Measurements from ENCODE around the gene RB1.

RB1 gene

GRCh38 chr13:48502601-48503319 lies 199.2 kb downstream of the RB1 start:
- DNase-seq: no peak

- DNase-seq: no peak
Measured at GRCh38 chr13:48504606-48505005, 201.1 kb downstream of the RB1 start.

GRCh38 chr13:48505012-48505411 lies 201.5 kb downstream of the RB1 start:
- DNase-seq: no peak

- DNase-seq: no peak
Measured at GRCh38 chr13:48505597-48506091, 202.1 kb downstream of the RB1 start.

GRCh38 chr13:48506092-48506701 lies 202.6 kb downstream of the RB1 start:
- no peak for DNase-seq

GRCh38 chr13:48507021-48507420 lies 203.5 kb downstream of the RB1 start:
- DNase-seq: no peak

GRCh38 chr13:48508011-48508410 lies 204.5 kb downstream of the RB1 start:
- no peak for DNase-seq

- no peak for DNase-seq
Measured at GRCh38 chr13:48510698-48511097, 207.1 kb downstream of the RB1 start.

GRCh38 chr13:48511621-48512230 lies 208.2 kb downstream of the RB1 start:
- no peak for DNase-seq

GRCh38 chr13:48514793-48515192 lies 211.2 kb downstream of the RB1 start:
- DNase-seq: no peak

GRCh38 chr13:48515732-48516131 lies 212.2 kb downstream of the RB1 start:
- DNase-seq: no peak

- no peak for DNase-seq
Measured at GRCh38 chr13:48518083-48518482, 214.5 kb downstream of the RB1 start.

- no peak for DNase-seq
Measured at GRCh38 chr13:48526286-48526685, 222.7 kb downstream of the RB1 start.

GRCh38 chr13:48527955-48528354 lies 224.4 kb downstream of the RB1 start:
- no peak for DNase-seq

- DNase-seq: no peak
Measured at GRCh38 chr13:48528720-48529119, 225.2 kb downstream of the RB1 start.

GRCh38 chr13:48530833-48531232 lies 227.3 kb downstream of the RB1 start:
- DNase-seq: no peak

Data from NCI-H1930 (cell line).